Measurements from ENCODE around the gene ASCC3.

Gene ASCC3

DNA sequence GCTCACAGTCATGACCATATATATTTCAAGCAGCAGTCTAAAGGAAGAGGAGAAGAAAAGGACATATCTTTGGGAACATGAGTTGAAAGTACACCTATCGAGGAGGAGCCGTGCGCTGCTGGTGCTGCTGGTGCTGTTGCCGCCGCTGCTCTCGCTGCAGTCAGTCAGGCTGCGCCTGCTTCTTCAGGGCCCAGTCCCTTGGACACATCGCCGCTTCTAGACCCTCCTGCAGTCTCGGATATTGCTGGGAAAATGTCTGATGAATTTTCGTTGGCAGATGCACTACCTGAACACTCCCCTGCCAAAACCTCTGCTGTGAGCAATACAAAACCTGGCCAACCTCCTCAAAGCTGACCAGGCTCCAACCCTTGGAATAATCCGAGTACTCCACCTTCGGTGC lies 8.2 kb upstream of the ASCC3 start:
- TF ChIP-seq, protein P1, sequence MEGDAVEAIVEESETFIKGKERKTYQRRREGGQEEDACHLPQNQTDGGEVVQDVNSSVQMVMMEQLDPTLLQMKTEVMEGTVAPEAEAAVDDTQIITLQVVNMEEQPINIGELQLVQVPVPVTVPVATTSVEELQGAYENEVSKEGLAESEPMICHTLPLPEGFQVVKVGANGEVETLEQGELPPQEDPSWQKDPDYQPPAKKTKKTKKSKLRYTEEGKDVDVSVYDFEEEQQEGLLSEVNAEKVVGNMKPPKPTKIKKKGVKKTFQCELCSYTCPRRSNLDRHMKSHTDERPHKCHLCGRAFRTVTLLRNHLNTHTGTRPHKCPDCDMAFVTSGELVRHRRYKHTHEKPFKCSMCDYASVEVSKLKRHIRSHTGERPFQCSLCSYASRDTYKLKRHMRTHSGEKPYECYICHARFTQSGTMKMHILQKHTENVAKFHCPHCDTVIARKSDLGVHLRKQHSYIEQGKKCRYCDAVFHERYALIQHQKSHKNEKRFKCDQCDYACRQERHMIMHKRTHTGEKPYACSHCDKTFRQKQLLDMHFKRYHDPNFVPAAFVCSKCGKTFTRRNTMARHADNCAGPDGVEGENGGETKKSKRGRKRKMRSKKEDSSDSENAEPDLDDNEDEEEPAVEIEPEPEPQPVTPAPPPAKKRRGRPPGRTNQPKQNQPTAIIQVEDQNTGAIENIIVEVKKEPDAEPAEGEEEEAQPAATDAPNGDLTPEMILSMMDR (IDR thresholded peaks at IDR 0.05; ENCODE audit: low read depth, low read length): no peak
- no peak overlapping the region for H3K4me3 ChIP-seq (ENCODE audit: low read depth, low read length)
- in situ Hi-C loops (cut with HindIII; ENCODE audit: low sequenced_read_pairs): no loop called here
- no peak for DNase-seq (ENCODE audit: low read depth, low spot score)

DNA sequence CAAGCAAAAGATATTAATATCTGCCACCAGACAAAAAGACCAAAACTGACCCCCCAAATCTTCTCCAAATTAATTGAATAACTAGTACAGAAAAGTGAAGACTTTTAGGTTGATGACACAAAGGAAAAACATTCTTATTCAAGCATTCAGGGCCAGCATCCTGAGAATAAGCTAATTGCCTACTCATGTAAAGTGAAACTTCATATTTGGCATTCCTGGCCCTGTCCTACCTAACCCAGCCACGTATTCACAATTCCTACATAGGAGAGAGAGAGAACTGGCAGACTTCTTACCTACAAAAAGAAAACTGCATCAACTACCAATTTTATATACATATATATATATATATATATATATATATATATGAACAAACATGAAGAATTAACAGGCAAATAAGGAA lies 4.9 kb upstream of the ASCC3 start:
- TF ChIP-seq, protein P1 (IDR thresholded peaks at IDR 0.05; ENCODE audit: low read depth, low read length): no peak
- DNase-seq (ENCODE audit: low read depth, low spot score): peak; percentile 43
- no peak overlapping the region for H3K4me3 ChIP-seq (ENCODE audit: low read depth, low read length)
- in situ Hi-C loops (cut with HindIII; ENCODE audit: low sequenced_read_pairs): no loop called here

DNA sequence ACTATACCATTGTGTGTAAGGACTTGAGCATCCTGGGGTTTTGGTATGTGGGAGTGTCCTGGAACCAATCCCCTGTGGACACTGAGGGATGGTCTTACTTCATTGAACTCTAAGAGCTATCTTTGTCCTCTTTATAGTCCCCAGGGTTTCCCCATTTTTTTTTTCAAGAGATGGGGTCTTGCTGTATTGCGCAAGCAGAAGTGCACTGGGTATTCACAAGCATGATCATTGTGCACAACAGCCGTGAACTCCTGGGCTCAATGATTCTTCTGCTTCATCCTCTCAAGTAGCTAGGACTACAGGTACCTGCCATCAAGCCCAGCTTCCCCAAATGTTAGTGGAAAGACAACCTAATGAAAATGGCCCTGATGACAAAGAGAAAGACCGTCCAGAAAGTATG lies 2.2 kb upstream of the ASCC3 start:
- TF ChIP-seq, protein P1 (IDR thresholded peaks at IDR 0.05; ENCODE audit: low read depth, low read length): no peak
- in situ Hi-C loops (cut with HindIII; ENCODE audit: low sequenced_read_pairs): no loop called here
- no peak for DNase-seq (ENCODE audit: low read depth, low spot score)
- H3K4me3 ChIP-seq (ENCODE audit: low read depth, low read length): no peak overlapping the region

DNA sequence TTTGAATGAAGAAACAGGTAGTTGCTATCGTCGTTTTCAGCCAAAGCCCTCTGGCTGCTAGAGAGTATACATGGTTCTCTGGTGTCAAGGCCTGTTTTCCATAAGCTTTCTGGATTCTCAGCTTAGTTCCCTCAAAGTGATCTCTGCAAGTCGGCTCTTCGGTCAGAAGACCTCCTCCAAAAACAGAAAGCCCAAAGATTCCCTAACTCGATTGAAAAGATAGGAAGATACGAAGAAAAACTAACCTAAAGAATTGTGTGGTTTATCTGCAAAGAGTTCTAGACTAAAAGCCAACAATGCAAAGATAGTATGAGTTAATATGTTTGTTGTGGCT lies 545 bp upstream of the ASCC3 start:
- no peak for DNase-seq (ENCODE audit: low read depth, low spot score)
- TF ChIP-seq, protein P1 (IDR thresholded peaks at IDR 0.05; ENCODE audit: low read depth, low read length): no peak
- peak overlapping the region; percentile 85 for H3K4me3 ChIP-seq (ENCODE audit: low read depth, low read length)
- in situ Hi-C loops (cut with HindIII; ENCODE audit: low sequenced_read_pairs): no loop called here

DNA sequence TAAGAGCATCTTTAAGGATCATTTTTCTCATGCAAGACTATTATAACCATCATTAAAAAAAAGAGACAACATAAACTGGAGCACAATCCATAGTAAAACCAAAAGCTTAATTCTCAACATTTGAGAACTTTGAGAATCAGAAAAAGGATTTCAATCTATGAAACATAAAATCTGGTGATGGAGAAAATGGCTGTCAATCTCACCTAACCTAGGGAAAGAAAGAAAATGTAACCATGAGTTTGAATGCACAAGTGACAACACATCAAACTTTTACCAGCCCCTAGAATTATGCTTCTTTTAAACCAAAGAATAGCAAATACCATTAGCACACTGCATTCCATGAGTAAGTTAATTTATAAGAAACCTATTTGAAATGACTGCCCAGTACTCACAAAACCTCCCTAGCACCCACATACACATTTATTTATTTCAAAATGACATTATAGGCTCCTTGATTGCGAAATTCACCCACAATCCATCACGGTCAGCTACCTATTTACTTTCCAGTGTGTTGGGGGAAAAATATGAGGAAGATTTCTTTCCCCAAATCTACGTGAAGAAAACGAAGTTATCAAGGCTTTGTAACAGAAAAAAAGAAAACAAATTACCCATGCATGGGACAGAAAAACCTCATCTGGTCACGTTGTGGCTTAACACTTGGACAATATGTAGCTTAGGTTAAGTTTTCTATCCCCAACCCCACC lies 828 bp downstream of the ASCC3 start:
- TF ChIP-seq, protein P1 (IDR thresholded peaks at IDR 0.05; ENCODE audit: low read depth, low read length): no peak
- H3K4me3 ChIP-seq (ENCODE audit: low read depth, low read length): peak overlapping the region; percentile 85
- in situ Hi-C loops (cut with HindIII; ENCODE audit: low sequenced_read_pairs): no loop called here
- DNase-seq (ENCODE audit: low read depth, low spot score): peak; percentile 22

DNA sequence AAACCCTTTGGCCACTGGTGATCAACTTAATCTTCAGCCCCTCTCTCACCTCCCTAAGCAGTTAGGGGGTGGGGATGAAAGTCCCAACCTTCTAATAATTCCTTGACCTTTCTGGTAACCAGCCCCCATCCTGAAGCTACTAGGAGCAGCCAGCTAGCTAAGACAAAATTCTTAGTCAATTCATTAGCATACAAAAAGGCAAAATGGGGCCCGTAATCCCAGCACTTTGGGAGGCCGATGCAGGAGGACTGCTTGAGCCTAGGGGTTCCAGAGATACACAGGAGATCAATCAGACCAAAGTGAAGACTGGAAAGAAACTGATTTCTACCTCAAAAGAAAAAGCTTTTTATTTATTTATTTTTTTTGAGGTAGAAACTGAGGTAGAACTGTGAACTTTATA lies 1.8 kb downstream of the ASCC3 start:
- in situ Hi-C loops (cut with HindIII; ENCODE audit: low sequenced_read_pairs): no loop called here
- H3K4me3 ChIP-seq (ENCODE audit: low read depth, low read length): no peak overlapping the region
- no peak for DNase-seq (ENCODE audit: low read depth, low spot score)
- TF ChIP-seq, protein P1 (IDR thresholded peaks at IDR 0.05; ENCODE audit: low read depth, low read length): no peak
